ENCODE results near the gene MYH6. TPM values are rescaled to one million over a fixed set of nuclear protein-coding genes. Genes with fewer than 3 reads are reported as not detected.
"Not testable (repeated sequence)": the region's sequence is repeated elsewhere in the genome, so short reads cannot be mapped to it uniquely, and the experiment has no call there.

MYH6 gene
- total and polyA plus RNA-seq, 9 donors = 0.66 to 7.2 (median 4.4) TPM

DNA sequence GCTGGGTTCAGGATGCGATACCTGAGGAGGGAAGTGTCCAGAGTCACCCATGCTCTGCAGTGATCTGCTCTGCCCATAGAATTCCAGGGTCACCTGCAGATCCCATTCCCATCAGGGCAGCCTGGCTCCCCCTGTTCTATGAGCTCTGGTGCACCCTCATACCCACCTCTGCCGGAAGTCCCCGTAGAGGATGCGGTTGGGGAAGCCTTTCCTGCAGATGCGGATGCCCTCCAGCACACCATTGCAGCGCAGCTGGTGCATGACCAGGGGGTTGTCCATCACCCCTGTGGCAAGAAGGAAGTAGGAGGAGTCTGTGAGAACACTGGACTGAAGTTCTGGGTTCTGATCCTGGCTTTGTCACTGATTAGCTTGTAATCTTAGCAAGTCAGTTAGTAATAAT lies 17.7 kb upstream of the MYH6 start:
- not testable (repeated sequence) for H3K4me3 ChIP-seq (ENCODE audit: low read length); H3K27me3 ChIP-seq (ENCODE audit: control insufficient read depth, insufficient read depth, low read length); H3K9me3 ChIP-seq (replicated peaks; ENCODE audit: control insufficient read depth, low read depth, low read length); DNase-seq; H3K36me3 ChIP-seq (ENCODE audit: control insufficient read depth, insufficient read depth, low read length); H3K27ac ChIP-seq (ENCODE audit: low read length); H3K4me1 ChIP-seq (ENCODE audit: control insufficient read depth, insufficient read depth, low read length)
- 100% methylated on average over 1 of the region's 6 CpGs for WGBS (ENCODE audit: insufficient coverage)

- H3K27me3 ChIP-seq (ENCODE audit: control insufficient read depth, insufficient read depth, low read length) = no peaks in the 10 kb centered on the region
- peaks cover 2% of the 10 kb centered on the region for H3K4me1 ChIP-seq (ENCODE audit: control insufficient read depth, insufficient read depth, low read length)
- no peak for DNase-seq
- no peak overlapping the region for H3K4me3 ChIP-seq (ENCODE audit: low read length)
- H3K9me3 ChIP-seq (replicated peaks; ENCODE audit: control insufficient read depth, low read depth, low read length) = no peaks in the 10 kb centered on the region
- peaks cover 6% of the 10 kb centered on the region for H3K36me3 ChIP-seq (ENCODE audit: control insufficient read depth, insufficient read depth, low read length)
- 70% methylated on average over 10 of the region's 10 CpGs for WGBS (ENCODE audit: insufficient coverage)
- H3K27ac ChIP-seq (ENCODE audit: low read length) = no peak overlapping the region
These were observed 17.1 kb upstream of the MYH6 start for GRCh38 chr14:23425169-23425568.

- H3K27ac ChIP-seq (ENCODE audit: low read length) = no peak overlapping the region
- 80% methylated on average over 5 of the region's 6 CpGs for WGBS (ENCODE audit: insufficient coverage)
- DNase-seq = no peak
- H3K4me3 ChIP-seq (ENCODE audit: low read length) = no peak overlapping the region
- no peaks in the 10 kb centered on the region for H3K27me3 ChIP-seq (ENCODE audit: control insufficient read depth, insufficient read depth, low read length)
- H3K36me3 ChIP-seq (ENCODE audit: control insufficient read depth, insufficient read depth, low read length) = peaks cover 3% of the 10 kb centered on the region
- H3K9me3 ChIP-seq (replicated peaks; ENCODE audit: control insufficient read depth, low read depth, low read length) = no peaks in the 10 kb centered on the region
- H3K4me1 ChIP-seq (ENCODE audit: control insufficient read depth, insufficient read depth, low read length) = no peaks in the 10 kb centered on the region
These were observed 15.6 kb upstream of the MYH6 start for GRCh38 chr14:23423657-23424056.

DNA sequence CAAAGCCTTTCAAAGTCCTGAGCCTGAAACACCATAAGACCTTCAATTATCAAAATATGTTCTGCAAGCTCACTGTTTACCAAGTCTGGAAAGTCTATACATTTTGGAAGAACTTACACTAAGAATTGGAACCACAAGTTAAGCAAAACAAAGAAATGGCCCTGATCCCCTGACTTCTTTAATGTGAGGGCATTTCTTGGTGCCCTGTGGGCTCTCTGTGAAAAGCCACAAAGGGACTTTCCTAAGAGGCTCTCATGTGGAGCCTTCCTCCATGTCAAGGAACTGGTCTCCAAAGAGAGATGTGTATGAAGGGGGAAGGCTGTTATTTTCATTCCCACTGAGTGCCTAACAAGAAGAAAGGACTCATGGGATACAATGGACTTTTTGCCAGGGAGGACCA lies 13.5 kb upstream of the MYH6 start:
- Histone ChIP-seq H3K27ac (ENCODE audit: low read length) (no peak overlapping the region), H3K27me3 (ENCODE audit: control insufficient read depth, insufficient read depth, low read length) (no peaks in the 10 kb centered on the region), H3K9me3 (replicated peaks; ENCODE audit: control insufficient read depth, low read depth, low read length) (no peaks in the 10 kb centered on the region), H3K4me1 (ENCODE audit: control insufficient read depth, insufficient read depth, low read length) (no peaks in the 10 kb centered on the region), H3K36me3 (ENCODE audit: control insufficient read depth, insufficient read depth, low read length) (no peaks in the 10 kb centered on the region), H3K4me3 (ENCODE audit: low read length) (no peak overlapping the region)
- DNase-seq = no peak

DNA sequence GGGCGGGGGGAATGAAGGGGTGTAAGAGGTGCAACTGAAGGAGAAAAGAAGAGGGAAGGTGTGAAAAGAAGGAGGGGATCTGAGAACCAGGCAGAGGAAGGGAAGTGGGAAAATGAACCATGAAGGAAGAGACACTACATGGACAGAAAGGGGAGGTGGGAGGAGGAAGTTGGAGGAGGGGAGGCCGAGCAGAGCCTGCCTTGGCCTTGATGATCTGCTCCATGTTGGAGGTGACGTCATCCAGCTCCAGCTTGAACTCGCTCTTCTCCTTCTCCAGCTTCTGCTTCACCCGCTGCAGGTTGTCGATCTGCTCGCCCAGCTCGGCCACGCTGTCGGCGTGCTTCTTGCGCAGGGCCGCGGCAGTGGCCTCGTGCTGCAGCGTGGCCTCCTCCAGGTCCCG lies 11.6 kb upstream of the MYH6 start:
- H3K36me3 ChIP-seq (ENCODE audit: control insufficient read depth, insufficient read depth, low read length); DNase-seq; H3K27me3 ChIP-seq (ENCODE audit: control insufficient read depth, insufficient read depth, low read length); H3K27ac ChIP-seq (ENCODE audit: low read length); H3K4me3 ChIP-seq (ENCODE audit: low read length); H3K9me3 ChIP-seq (replicated peaks; ENCODE audit: control insufficient read depth, low read depth, low read length); H3K4me1 ChIP-seq (ENCODE audit: control insufficient read depth, insufficient read depth, low read length): not testable (repeated sequence)
- 67% methylated on average over 1 of the region's 17 CpGs for WGBS (ENCODE audit: insufficient coverage)

DNA sequence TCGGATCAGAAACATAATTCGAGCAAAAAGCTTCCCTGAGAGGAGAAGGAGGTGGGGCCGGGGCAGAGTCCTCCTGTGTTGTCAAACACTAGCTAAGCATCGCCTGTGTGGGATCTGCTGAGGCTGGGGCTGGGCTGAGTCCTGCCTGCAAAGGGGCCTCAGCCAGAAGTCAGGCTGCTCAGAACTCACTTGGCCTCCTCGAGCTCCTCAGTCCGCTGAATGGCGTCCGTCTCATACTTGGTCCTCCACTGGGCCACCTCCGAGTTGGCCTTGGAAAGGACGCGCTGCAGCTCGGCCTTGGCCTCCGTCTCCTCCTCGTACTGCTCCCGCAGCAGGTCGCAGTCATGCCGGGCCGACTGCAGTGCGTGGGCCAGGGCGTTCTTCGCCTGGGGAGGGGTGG lies 9.9 kb upstream of the MYH6 start:
- Histone ChIP-seq H3K4me3 (ENCODE audit: low read length) (no peak overlapping the region), H3K27me3 (ENCODE audit: control insufficient read depth, insufficient read depth, low read length) (no peaks in the 10 kb centered on the region), H3K36me3 (ENCODE audit: control insufficient read depth, insufficient read depth, low read length) (no peaks in the 10 kb centered on the region), H3K9me3 (replicated peaks; ENCODE audit: control insufficient read depth, low read depth, low read length) (no peaks in the 10 kb centered on the region), H3K4me1 (ENCODE audit: control insufficient read depth, insufficient read depth, low read length) (no peaks in the 10 kb centered on the region), H3K27ac (ENCODE audit: low read length) (no peak overlapping the region)
- no peak for DNase-seq
- WGBS (ENCODE audit: insufficient coverage) = 84% methylated on average over 12 of the region's 21 CpGs

GRCh38 chr14:23417269-23417668 lies 9.2 kb upstream of the MYH6 start:
- H3K4me3 ChIP-seq (ENCODE audit: low read length); DNase-seq; H3K9me3 ChIP-seq (replicated peaks; ENCODE audit: control insufficient read depth, low read depth, low read length); H3K36me3 ChIP-seq (ENCODE audit: control insufficient read depth, insufficient read depth, low read length); H3K27ac ChIP-seq (ENCODE audit: low read length); H3K27me3 ChIP-seq (ENCODE audit: control insufficient read depth, insufficient read depth, low read length); H3K4me1 ChIP-seq (ENCODE audit: control insufficient read depth, insufficient read depth, low read length): not testable (repeated sequence)
- WGBS (ENCODE audit: insufficient coverage) = 84% methylated on average over 11 of the region's 12 CpGs

DNA sequence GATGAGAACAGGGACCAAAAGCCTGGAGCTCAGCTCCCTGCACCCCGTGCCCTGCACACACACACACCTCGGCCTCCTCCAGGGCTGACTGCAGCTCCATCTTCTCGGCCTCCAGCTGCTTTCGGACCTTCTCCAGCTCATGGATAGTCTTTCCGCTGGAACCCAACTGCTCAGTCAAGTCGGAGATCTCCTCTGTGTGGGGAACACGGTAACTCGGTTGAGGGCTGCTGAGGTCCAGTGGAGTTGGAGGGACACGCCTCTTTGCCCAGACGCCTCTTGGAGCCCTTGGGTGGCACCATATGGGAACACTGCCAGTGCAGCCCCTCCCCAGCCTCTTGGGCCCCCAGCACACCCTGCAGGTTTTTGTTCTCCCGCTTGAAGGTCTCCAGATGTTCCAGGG lies 8.7 kb upstream of the MYH6 start:
- WGBS (ENCODE audit: insufficient coverage) = 84% methylated on average over 11 of the region's 11 CpGs
- no peaks in the 10 kb centered on the region for H3K9me3 ChIP-seq (replicated peaks; ENCODE audit: control insufficient read depth, low read depth, low read length)
- no peak overlapping the region for H3K27ac ChIP-seq (ENCODE audit: low read length)
- no peaks in the 10 kb centered on the region for H3K36me3 ChIP-seq (ENCODE audit: control insufficient read depth, insufficient read depth, low read length)
- H3K27me3 ChIP-seq (ENCODE audit: control insufficient read depth, insufficient read depth, low read length) = no peaks in the 10 kb centered on the region
- no peak overlapping the region for H3K4me3 ChIP-seq (ENCODE audit: low read length)
- no peaks in the 10 kb centered on the region for H3K4me1 ChIP-seq (ENCODE audit: control insufficient read depth, insufficient read depth, low read length)
- no peak for DNase-seq

DNA sequence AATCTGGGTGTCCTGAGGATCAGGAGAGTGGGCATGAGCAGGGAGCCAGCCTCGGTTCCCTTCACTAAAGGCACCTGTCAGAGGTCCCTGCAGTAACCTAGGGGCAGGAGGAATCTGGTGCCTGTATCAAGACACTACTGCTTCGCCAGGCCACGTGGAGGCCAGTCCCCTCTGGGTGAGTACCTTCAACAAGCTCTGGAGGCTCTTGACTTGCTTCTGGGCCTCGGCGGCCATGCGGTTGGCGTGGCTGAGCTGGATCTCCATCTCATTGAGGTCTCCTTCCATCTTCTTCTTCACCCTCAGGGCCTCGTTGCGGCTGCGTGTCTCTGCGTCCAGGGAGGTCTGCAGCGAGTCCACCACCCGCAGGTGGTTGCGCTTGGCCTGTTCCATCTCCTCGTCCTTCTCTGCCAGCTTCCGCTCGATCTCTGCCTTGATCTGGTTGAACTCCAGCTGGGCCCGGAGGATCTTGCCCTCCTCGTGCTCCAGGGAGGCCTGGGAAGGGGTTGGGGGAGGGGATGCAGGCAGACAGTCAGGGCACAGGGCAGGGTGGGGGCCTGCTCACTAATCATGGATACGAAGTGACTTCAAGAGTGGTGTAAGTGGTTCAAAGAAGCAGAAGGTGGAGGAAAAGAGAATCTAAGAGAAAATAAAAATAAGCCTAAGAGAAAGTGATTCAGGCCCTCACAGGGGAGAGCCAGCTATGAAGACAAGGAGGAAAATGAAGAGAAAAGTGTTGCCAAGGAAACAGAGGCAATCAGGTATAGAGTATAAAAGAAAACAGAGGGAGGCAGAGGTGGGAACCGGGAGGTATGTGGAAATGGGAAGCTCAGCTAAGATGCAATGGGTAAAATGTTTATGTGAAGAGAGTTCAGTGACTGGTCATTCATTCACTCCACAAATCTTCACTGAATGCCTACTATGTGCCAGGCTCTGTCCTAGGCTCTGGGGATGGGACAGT lies 8.0 kb upstream of the MYH6 start:
- H3K27me3 ChIP-seq (ENCODE audit: control insufficient read depth, insufficient read depth, low read length) = no peaks in the 10 kb centered on the region
- DNase-seq = no peak
- 69% methylated on average over 9 of the region's 21 CpGs for WGBS (ENCODE audit: insufficient coverage)
- H3K36me3 ChIP-seq (ENCODE audit: control insufficient read depth, insufficient read depth, low read length) = no peaks in the 10 kb centered on the region
- no peaks in the 10 kb centered on the region for H3K4me1 ChIP-seq (ENCODE audit: control insufficient read depth, insufficient read depth, low read length)
- H3K4me3 ChIP-seq (ENCODE audit: low read length) = no peak overlapping the region
- no peak overlapping the region for H3K27ac ChIP-seq (ENCODE audit: low read length)
- no peaks in the 10 kb centered on the region for H3K9me3 ChIP-seq (replicated peaks; ENCODE audit: control insufficient read depth, low read depth, low read length)

GRCh38 chr14:23414906-23415820 lies 7.1 kb upstream of the MYH6 start:
- Histone ChIP-seq H3K4me3 (ENCODE audit: low read length) (no peak overlapping the region), H3K36me3 (ENCODE audit: control insufficient read depth, insufficient read depth, low read length) (no peaks in the 10 kb centered on the region), H3K27me3 (ENCODE audit: control insufficient read depth, insufficient read depth, low read length) (no peaks in the 10 kb centered on the region), H3K27ac (ENCODE audit: low read length) (no peak overlapping the region), H3K4me1 (ENCODE audit: control insufficient read depth, insufficient read depth, low read length) (no peaks in the 10 kb centered on the region), H3K9me3 (replicated peaks; ENCODE audit: control insufficient read depth, low read depth, low read length) (no peaks in the 10 kb centered on the region)
- WGBS (ENCODE audit: insufficient coverage) = 92% methylated on average over 37 of the region's 39 CpGs
- DNase-seq = no peak
